H9 (cell line): ENCODE measurements around the gene ELOVL6. TPM values are rescaled to one million over a fixed set of nuclear protein-coding genes. Genes with fewer than 3 reads are reported as not detected.
"Not testable (repeated sequence)": the region's sequence is repeated elsewhere in the genome, so short reads cannot be mapped to it uniquely, and the experiment has no call there.

ENCODE experiments used
- DNase-seq: peaks from one replicate; pipeline ENCODE4 v3.0.0-alpha.2; 2017
- H2AFZ ChIP-seq: one replicate; pipeline ENCODE4 v1.6.1; 2013; ENCODE audit warnings: mild to moderate bottlenecking, low read length, control low read depth, moderate library complexity
- H2AK5ac ChIP-seq: 2 replicates; pipeline ENCODE4 v1.6.1; 2013; ENCODE audit warnings: low read length, control low read depth, mixed read lengths; ENCODE audit not compliant: insufficient read length
- H2BK120ac ChIP-seq: one replicate; pipeline ENCODE4 v1.6.1; 2013; ENCODE audit warnings: low read depth, mild to moderate bottlenecking, low read length, control low read depth, inconsistent platforms; ENCODE audit not compliant: poor library complexity, severe bottlenecking
- H2BK12ac ChIP-seq: 2 replicates; pipeline ENCODE4 v1.6.1; 2013; ENCODE audit warnings: low read length, control low read depth, mixed read lengths, low read depth; ENCODE audit not compliant: insufficient read length
- H2BK15ac ChIP-seq: 2 replicates; pipeline ENCODE4 v1.6.1; 2013; ENCODE audit warnings: low read depth, low read length, control low read depth
- H2BK20ac ChIP-seq: one replicate; pipeline ENCODE4 v1.6.1; 2013; ENCODE audit warnings: low read depth, mild to moderate bottlenecking, low read length, control low read depth, inconsistent platforms; ENCODE audit not compliant: poor library complexity, severe bottlenecking
- H2BK5ac ChIP-seq: 2 replicates; pipeline ENCODE4 v1.6.1; 2013; ENCODE audit warnings: low read length, control low read depth, mixed read lengths; ENCODE audit not compliant: insufficient read length
- H3K14ac ChIP-seq: 2 replicates; pipeline ENCODE4 v1.6.1; 2013; ENCODE audit warnings: low read length, control low read depth; ENCODE audit not compliant: insufficient read depth
- H3K18ac ChIP-seq: 2 replicates; pipeline ENCODE4 v1.6.1; 2013; ENCODE audit warnings: low read depth, mild to moderate bottlenecking, mixed read lengths, low read length, control low read depth; ENCODE audit not compliant: insufficient read length
- H3K23ac ChIP-seq: 2 replicates; pipeline ENCODE4 v1.6.1; 2013; ENCODE audit warnings: low read length, control low read depth, mixed read lengths, low read depth; ENCODE audit not compliant: insufficient read length
- H3K23me2 ChIP-seq: 2 replicates; pipeline ENCODE4 v1.6.1; 2013; ENCODE audit warnings: low read depth, mild to moderate bottlenecking, mixed read lengths, low read length, control low read depth; ENCODE audit not compliant: insufficient read length, poor library complexity, severe bottlenecking
- H3K27ac ChIP-seq: 2 replicates; pipeline ENCODE4 v1.5.1; 2013; ENCODE audit warnings: low read length, control low read depth, mixed read lengths, low read depth; ENCODE audit not compliant: insufficient read length
- H3K27me3 ChIP-seq: 2 replicates; pipeline ENCODE4 v1.6.1; 2013; ENCODE audit warnings: low read length, control low read depth, inconsistent platforms; ENCODE audit not compliant: insufficient read depth
- H3K4ac ChIP-seq: 2 replicates; pipeline ENCODE4 v1.6.1; 2013; ENCODE audit warnings: low read depth, mild to moderate bottlenecking, control low read depth, inconsistent platforms, low read length, moderate library complexity
- H3K4me1 ChIP-seq: 2 replicates; pipeline ENCODE4 v1.6.1; 2013; ENCODE audit warnings: low read length, control low read depth, inconsistent platforms; ENCODE audit not compliant: insufficient read depth
- H3K4me2 ChIP-seq: 2 replicates; pipeline ENCODE4 v1.6.1; 2013; ENCODE audit warnings: low read length, control low read depth, mixed read lengths; ENCODE audit not compliant: insufficient read length, insufficient read depth
- H3K56ac ChIP-seq: 2 replicates; pipeline ENCODE4 v1.6.1; 2013; ENCODE audit warnings: low read depth, mild to moderate bottlenecking, mixed read lengths, low read length, control low read depth; ENCODE audit not compliant: insufficient read length
- H3K79me1 ChIP-seq: 2 replicates; pipeline ENCODE4 v1.6.1; 2013; ENCODE audit warnings: low read depth, mild to moderate bottlenecking, moderate library complexity, low read length, control low read depth, inconsistent platforms; ENCODE audit not compliant: insufficient read depth, poor library complexity, severe bottlenecking
- H3K79me2 ChIP-seq: 2 replicates; pipeline ENCODE4 v1.6.1; 2013; ENCODE audit warnings: low read length, control low read depth, inconsistent platforms; ENCODE audit not compliant: insufficient read depth
- H3K9ac ChIP-seq: 2 replicates; pipeline ENCODE4 v1.6.1; 2013; ENCODE audit warnings: low read length, control low read depth, mixed read lengths; ENCODE audit not compliant: insufficient read length; ENCODE audit errors: extremely low read depth
- H3K9me3 ChIP-seq: one replicate; pipeline ENCODE4 v1.6.1; 2013; ENCODE audit warnings: low read depth, low read length, inconsistent platforms; ENCODE audit not compliant: control insufficient read depth
- H3T11ph ChIP-seq: one replicate; pipeline ENCODE4 v1.6.1; 2013; ENCODE audit warnings: mild to moderate bottlenecking, low read length, control low read depth, inconsistent platforms
- H4K20me1 ChIP-seq: one replicate; pipeline ENCODE4 v1.6.1; 2013; ENCODE audit not compliant: control insufficient read depth, insufficient read length, insufficient read depth
- H4K5ac ChIP-seq: 2 replicates; pipeline ENCODE4 v1.6.1; 2013; ENCODE audit warnings: low read depth, mild to moderate bottlenecking, mixed read lengths, low read length, control low read depth; ENCODE audit not compliant: insufficient read length
- H4K8ac ChIP-seq: replicated peaks from 2 replicates; pipeline ENCODE4 v1.6.1; 2013; ENCODE audit warnings: low read length, control low read depth, mixed read lengths, low read depth; ENCODE audit not compliant: insufficient read length
- H4K91ac ChIP-seq: 2 replicates; pipeline ENCODE4 v1.6.1; 2013; ENCODE audit warnings: low read depth, mild to moderate bottlenecking, moderate library complexity, mixed read lengths, low read length, control low read depth; ENCODE audit not compliant: insufficient read length
- H3K27ac Mint-ChIP-seq, 3 experiments: 2 replicates in 2 of 3; 3 replicates in 1 of 3; pipeline ENCODE4 v1.8.0; 2020 to 2021; ENCODE audit warnings: mixed read lengths in 3 of 3, mild to moderate bottlenecking in 1 of 3, moderate library complexity in 1 of 3
- H3K27me3 Mint-ChIP-seq: 2 replicates; pipeline ENCODE4 v1.8.0; 2021; ENCODE audit warnings: low read depth, mild to moderate bottlenecking, moderate library complexity, mixed read lengths
- H3K36me3 Mint-ChIP-seq, 3 experiments: 2 replicates in 2 of 3; 3 replicates in 1 of 3; pipeline ENCODE4 v1.8.0; 2020 to 2021; ENCODE audit warnings: low read depth in 3 of 3, mixed read lengths in 3 of 3; ENCODE audit not compliant: insufficient read depth in 1 of 3
- H3K4me1 Mint-ChIP-seq, 2 experiments: 2 replicates each; pipeline ENCODE4 v1.8.0; 2020; ENCODE audit warnings: mixed read lengths in 2 of 2
- H3K4me3 Mint-ChIP-seq, 2 experiments: 2 replicates in 1 of 2; 3 replicates in 1 of 2; pipeline ENCODE4 v1.8.0; 2020 to 2021; ENCODE audit warnings: mild to moderate bottlenecking in 2 of 2, mixed read lengths in 2 of 2, moderate library complexity in 1 of 2
- H3K9me3 Mint-ChIP-seq, 2 experiments: 2 replicates in 1 of 2; 3 replicates in 1 of 2; pipeline ENCODE4 v1.8.0; 2020; ENCODE audit warnings: mild to moderate bottlenecking in 2 of 2, mixed read lengths in 2 of 2, moderate library complexity in 1 of 2
- WGBS: extraction: QIAGEN DNeasy Blood & Tissue Kit; methylation state at CpG from one replicate; pipeline ENCODE4 v1.1.7; 2013; ENCODE audit warnings: missing lambda C conversion rate, low lambda C conversion rate, mixed read lengths; ENCODE audit not compliant: insufficient read length; ENCODE audit errors: extremely low coverage; 5-methylcytosine and 5-hydroxymethylcytosine counted together
- total RNA-seq: library from RNA; stranded (reverse); gene quantifications from 2 replicates; pipeline ENCODE4 v1.2.1, GENCODE V29; 2021
- TF ChIP-seq, protein P1 (sequence below): fragments of 200-600 bp; sonication (generic); conservative IDR thresholded peaks from 3 replicates; pipeline ENCODE4 v1.8.0; 2021; ENCODE audit warnings: antibody characterized with exemption, mild to moderate bottlenecking

The ELOVL6 gene
- total RNA-seq, 1 experiment from 2014 or later = 64.6 TPM

GRCh38 chr4:110236324-110236723 lies 37.9 kb upstream of the ELOVL6 start:
- Mint-ChIP-seq H3K36me3 (no peaks in the 10 kb centered on the region), H3K4me3 (no peak overlapping the region), H3K27me3 (no peaks in the 10 kb centered on the region), H3K4me1 (no peaks in the 10 kb centered on the region), H3K9me3 (peaks cover 2 to 3% of the 10 kb centered on the region in 2 experiments; a peak in 3 of 5 replicates), H3K27ac (no peak overlapping the region)
- no peak overlapping the region for H3K56ac ChIP-seq
- no peak overlapping the region for H2BK15ac ChIP-seq
- H2AFZ ChIP-seq = no peak overlapping the region
- no peak overlapping the region for H3K4me2 ChIP-seq
- WGBS = no CpG with 5 or more reads among the region's 1 CpG
- H2BK120ac ChIP-seq = no peak overlapping the region
- H3K27me3 ChIP-seq = no peaks in the 10 kb centered on the region
- no peak overlapping the region for H3K9ac ChIP-seq
- no peaks in the 10 kb centered on the region for H3K4me1 ChIP-seq
- H3T11ph ChIP-seq = no peak overlapping the region
- no peaks in the 10 kb centered on the region for H4K20me1 ChIP-seq
- no peak overlapping the region for H3K4ac ChIP-seq
- H2BK20ac ChIP-seq = no peak overlapping the region
- no peak overlapping the region for H4K8ac ChIP-seq
- no peak overlapping the region for H2BK5ac ChIP-seq
- TF ChIP-seq, protein P1, sequence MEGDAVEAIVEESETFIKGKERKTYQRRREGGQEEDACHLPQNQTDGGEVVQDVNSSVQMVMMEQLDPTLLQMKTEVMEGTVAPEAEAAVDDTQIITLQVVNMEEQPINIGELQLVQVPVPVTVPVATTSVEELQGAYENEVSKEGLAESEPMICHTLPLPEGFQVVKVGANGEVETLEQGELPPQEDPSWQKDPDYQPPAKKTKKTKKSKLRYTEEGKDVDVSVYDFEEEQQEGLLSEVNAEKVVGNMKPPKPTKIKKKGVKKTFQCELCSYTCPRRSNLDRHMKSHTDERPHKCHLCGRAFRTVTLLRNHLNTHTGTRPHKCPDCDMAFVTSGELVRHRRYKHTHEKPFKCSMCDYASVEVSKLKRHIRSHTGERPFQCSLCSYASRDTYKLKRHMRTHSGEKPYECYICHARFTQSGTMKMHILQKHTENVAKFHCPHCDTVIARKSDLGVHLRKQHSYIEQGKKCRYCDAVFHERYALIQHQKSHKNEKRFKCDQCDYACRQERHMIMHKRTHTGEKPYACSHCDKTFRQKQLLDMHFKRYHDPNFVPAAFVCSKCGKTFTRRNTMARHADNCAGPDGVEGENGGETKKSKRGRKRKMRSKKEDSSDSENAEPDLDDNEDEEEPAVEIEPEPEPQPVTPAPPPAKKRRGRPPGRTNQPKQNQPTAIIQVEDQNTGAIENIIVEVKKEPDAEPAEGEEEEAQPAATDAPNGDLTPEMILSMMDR = no peak
- H3K23me2 ChIP-seq = no peaks in the 10 kb centered on the region
- H4K5ac ChIP-seq = no peak overlapping the region
- no peak overlapping the region for H2BK12ac ChIP-seq
- no peaks in the 10 kb centered on the region for H3K79me1 ChIP-seq
- H4K91ac ChIP-seq = no peak overlapping the region
- no peak overlapping the region for H3K18ac ChIP-seq
- H3K14ac ChIP-seq = no peak overlapping the region
- no peak overlapping the region for H2AK5ac ChIP-seq
- H3K9me3 ChIP-seq = no peaks in the 10 kb centered on the region
- DNase-seq = no peak
- no peaks in the 10 kb centered on the region for H3K79me2 ChIP-seq
- no peak overlapping the region for H3K23ac ChIP-seq
- no peak overlapping the region for H3K27ac ChIP-seq

GRCh38 chr4:110233581-110233980 lies 35.2 kb upstream of the ELOVL6 start:
- not testable (repeated sequence) for H2BK120ac ChIP-seq, H3K79me1 ChIP-seq, H2AK5ac ChIP-seq, H3K9ac ChIP-seq, H3K4ac ChIP-seq, H3K27ac ChIP-seq, H3K56ac ChIP-seq, H3K4me2 ChIP-seq, H3K27me3 ChIP-seq, H3K9me3 Mint-ChIP-seq, H4K5ac ChIP-seq, H3K36me3 Mint-ChIP-seq, H3T11ph ChIP-seq, H3K27ac Mint-ChIP-seq, H3K79me2 ChIP-seq, H2BK12ac ChIP-seq, H2BK5ac ChIP-seq, H2BK15ac ChIP-seq, H3K9me3 ChIP-seq, DNase-seq, H3K14ac ChIP-seq, H4K20me1 ChIP-seq, H4K8ac ChIP-seq, H3K4me1 Mint-ChIP-seq, H3K27me3 Mint-ChIP-seq, H3K4me3 Mint-ChIP-seq, H3K23ac ChIP-seq, H3K23me2 ChIP-seq, H2BK20ac ChIP-seq, H3K18ac ChIP-seq, H3K4me1 ChIP-seq, H2AFZ ChIP-seq, H4K91ac ChIP-seq
- no CpG with 5 or more reads among the region's 11 CpGs for WGBS
